Tibial nerve (tissue), 4 donors: ENCODE data around the gene BRSK2. TPM values are rescaled to one million over a fixed set of nuclear protein-coding genes. Genes with fewer than 3 reads are reported as not detected.

ENCODE experiments used
- DNase-seq, 2 donors: peaks; one replicate each; pipeline ENCODE4 v3.0.0-alpha.2; 2019; ENCODE audit warnings: low spot score in 2 of 2
- H3K27ac ChIP-seq, 4 donors: fragments of 200-600 bp; sonication (generic) in 3 of 4; one replicate each; pipeline ENCODE4 v1.5.1; 2017 to 2019; ENCODE audit warnings: mild to moderate bottlenecking in 1 of 4
- H3K27me3 ChIP-seq, 2 donors: fragments of 200-600 bp; sonication (generic) in 1 of 2; one replicate each; pipeline versions ENCODE4 v1.5.1 to v1.6.0; 2017 to 2019
- H3K36me3 ChIP-seq, 3 donors: fragments of 200-600 bp; sonication (generic); one replicate each; pipeline ENCODE4 v1.5.1; 2018 to 2019
- H3K4me1 ChIP-seq, 4 donors: fragments of 200-600 bp; sonication (generic) in 3 of 4; one replicate each; pipeline ENCODE4 v1.5.1; 2017 to 2019
- H3K4me3 ChIP-seq, 4 donors: fragments of 200-600 bp; sonication (generic) in 3 of 4; one replicate each; pipeline ENCODE4 v1.5.1; 2017 to 2019; ENCODE audit warnings: mild to moderate bottlenecking in 1 of 4, moderate library complexity in 1 of 4
- H3K9me3 ChIP-seq, 4 donors: fragments of 200-600 bp; sonication (generic) in 3 of 4; one replicate each; pipeline ENCODE4 v1.5.1; 2017 to 2019
- CTCF ChIP-seq, 5 experiments: fragments of 200-600 bp in 3 of 5; fragments of 450-650 bp in 2 of 5; sonication (generic) in 3 of 5; IDR thresholded peaks; one replicate each; pipeline ENCODE4 v1.5.1; 2016 to 2019; ENCODE audit warnings: antibody characterized with exemption in 5 of 5, mild to moderate bottlenecking in 3 of 5, moderate library complexity in 2 of 5
- EP300 ChIP-seq, 2 donors: sonication (generic); formaldehyde crosslinking; IDR thresholded peaks; one replicate each; pipeline ENCODE4 v1.6.1; 2017; ENCODE audit warnings: antibody characterized with exemption in 2 of 2, mild to moderate bottlenecking in 1 of 2
- POLR2A ChIP-seq, 2 donors: fragments of 450-650 bp; IDR thresholded peaks; one replicate each; pipeline ENCODE4 v1.6.1; 2017; ENCODE audit warnings: antibody characterized with exemption in 2 of 2, mild to moderate bottlenecking in 2 of 2, moderate library complexity in 2 of 2
- WGBS, 2 donors: methylation state at CpG; one replicate each; pipeline ENCODE4 v1.1.5; 2018; 5-methylcytosine and 5-hydroxymethylcytosine counted together
- total RNA-seq, 4 donors: library from RNA; depleted of rRNA; stranded (reverse); fragments of >200 nt; gene quantifications; one replicate each; pipeline ENCODE4 v1.1.0, GENCODE V29; 2016

Gene BRSK2
- total RNA-seq, 4 donors from 2014 or later: 2.4 to 7.8 (median 4.6) TPM

- Histone ChIP-seq H3K36me3 (no peaks in the 10 kb centered on the region), H3K27ac (peak overlapping the region; percentile 79 to 93 (median 86)), H3K9me3 (no peaks in the 10 kb centered on the region), H3K4me1 (peaks cover 0 to 54% (median 11%) of the 10 kb centered on the region in 4 donors), H3K4me3 (no peak overlapping the region), H3K27me3 (peaks cover 0 to 46% of the 10 kb centered on the region in 2 donors)
- 24% methylated on average over 7 of the region's 19 CpGs; no CpG with 5 or more reads in 1 of the 2 donors for WGBS, 2 donors
- TF ChIP-seq POLR2A (IDR thresholded peaks at IDR 0.05) (peak; percentile 15 to 30), CTCF (IDR thresholded peaks at IDR 0.05) (no peak), EP300 (IDR thresholded peaks at IDR 0.05) (peak in 1 of 2 donors; percentile 64)
- no peak for DNase-seq
These were observed 7.6 kb downstream of the BRSK2 start for GRCh38 chr11:1397146-1397861.

GRCh38 chr11:1397862-1398527 is 8.3 kb downstream of the BRSK2 start:
- Histone ChIP-seq H3K27me3 (peaks cover 0 to 42% of the 10 kb centered on the region in 2 donors), H3K4me3 (no peak overlapping the region), H3K27ac (peak overlapping the region; percentile 79 to 93 (median 86)), H3K36me3 (no peaks in the 10 kb centered on the region), H3K9me3 (no peaks in the 10 kb centered on the region), H3K4me1 (peaks cover 0 to 54% (median 11%) of the 10 kb centered on the region in 4 donors)
- WGBS, 2 donors: 44 to 46% methylated on average over 13 to 18 of the region's 22 CpGs
- no peak for DNase-seq
- TF ChIP-seq EP300 (IDR thresholded peaks at IDR 0.05) (peak in 1 of 2 donors; percentile 73), CTCF (IDR thresholded peaks at IDR 0.05) (no peak)

- Histone ChIP-seq H3K36me3 (no peaks in the 10 kb centered on the region), H3K27me3 (peaks cover 0 to 36% of the 10 kb centered on the region in 2 donors), H3K9me3 (no peaks in the 10 kb centered on the region), H3K27ac (peak overlapping the region; percentile 79 to 93 (median 86)), H3K4me3 (no peak overlapping the region), H3K4me1 (peaks cover 0 to 54% (median 11%) of the 10 kb centered on the region in 4 donors)
- no peak for DNase-seq
- TF ChIP-seq POLR2A (IDR thresholded peaks at IDR 0.05) (no peak), CTCF (IDR thresholded peaks at IDR 0.05) (no peak)
- WGBS, 2 donors: 49 to 57% methylated on average over 13 to 22 of the region's 23 CpGs
These were observed 8.9 kb downstream of the BRSK2 start for GRCh38 chr11:1398528-1399235.

- TF ChIP-seq POLR2A (IDR thresholded peaks at IDR 0.05): no peak
- peaks cover 0 to 54% (median 11%) of the 10 kb centered on the region in 4 donors for H3K4me1 ChIP-seq
- 58% methylated on average over 29 to 33 of the region's 34 CpGs for WGBS, 2 donors
- H3K36me3 ChIP-seq: no peaks in the 10 kb centered on the region
- H3K27ac ChIP-seq: peak overlapping the region in 2 of 4 donors; percentile 93
- no peaks in the 10 kb centered on the region for H3K9me3 ChIP-seq
- no peak overlapping the region for H3K4me3 ChIP-seq
- peaks cover 0 to 36% of the 10 kb centered on the region in 2 donors for H3K27me3 ChIP-seq
- DNase-seq: no peak
These were observed 9.9 kb downstream of the BRSK2 start for GRCh38 chr11:1399386-1400316.
